Ramos (cell line): ENCODE measurements around the gene FAM229B.

Experiments
- in situ Hi-C: fragments of 300-500 bp; cut with MboI; formaldehyde crosslinking; loops from one replicate; pipeline ENCODE4 v1.14.3; 2022; ENCODE audit warnings: low sequenced_read_pairs; ENCODE audit not compliant: unreplicated experiment

FAM229B gene

GRCh38 chr6:112123982-112124381, 36.6 kb downstream of the FAM229B start:
- in situ Hi-C loops, result no loop called here

- in situ Hi-C loops, result no loop called here
Measured at GRCh38 chr6:112128208-112128607, 40.8 kb downstream of the FAM229B start.

- in situ Hi-C loops, result no loop called here
Measured at GRCh38 chr6:112130878-112131277, 43.5 kb downstream of the FAM229B start.

- in situ Hi-C loops, result no loop called here
Measured at GRCh38 chr6:112139052-112139451, 51.7 kb downstream of the FAM229B start.

- in situ Hi-C loops, result no loop called here
Measured at GRCh38 chr6:112141707-112142106, 54.3 kb downstream of the FAM229B start.

- in situ Hi-C loops, result no loop called here
Measured at GRCh38 chr6:112144145-112144926, 56.9 kb downstream of the FAM229B start.

GRCh38 chr6:112145080-112145573, 57.7 kb downstream of the FAM229B start:
- in situ Hi-C loops, result no loop called here

- in situ Hi-C loops, result no loop called here
Measured at GRCh38 chr6:112148103-112148502, 60.7 kb downstream of the FAM229B start.

- in situ Hi-C loops, result no loop called here
Measured at GRCh38 chr6:112149236-112149635, 61.8 kb downstream of the FAM229B start.

GRCh38 chr6:112149719-112150263, 62.4 kb downstream of the FAM229B start:
- in situ Hi-C loops, result no loop called here

GRCh38 chr6:112150363-112150762, 63.0 kb downstream of the FAM229B start:
- in situ Hi-C loops, result no loop called here
